IMR-90 (cell line): ENCODE results near the gene IL11RA. TPM values are rescaled to one million over a fixed set of nuclear protein-coding genes. Genes with fewer than 3 reads are reported as not detected.
A peak's percentile ranks its signal among the peaks of the same experiment; 100 is the strongest.

ENCODE experiments used
- BHLHE40 ChIP-seq: fragments of 150-350 bp; IDR thresholded peaks from 2 replicates; pipeline ENCODE4 v1.6.1; 2016; ENCODE audit warnings: mild to moderate bottlenecking, low read depth, low read length
- CTCF ChIP-seq: conservative IDR thresholded peaks from 2 replicates; pipeline ENCODE4 v1.5.1; 2012; ENCODE audit warnings: mild to moderate bottlenecking, low read depth, low read length, improper control_type of control experiment
- polyA plus RNA-seq, 3 experiments: library from polyadenylated mRNA; depleted of rRNA; stranded (reverse); fragments of >200 nt; gene quantifications; 2 replicates each; pipeline ENCODE4 v1.2.3, GENCODE V29; 2012; ENCODE audit warnings: low replicate concordance in 1 of 3
- total RNA-seq: library from RNA; depleted of rRNA; stranded (reverse); fragments of >200 nt; gene quantifications from 2 replicates; pipeline ENCODE4 v1.2.3, GENCODE V29; 2012

IL11RA gene
- total and polyA plus RNA-seq, 2 of the 4 experiments (the other 2 are of a cell fraction): 8.2 to 15.9 TPM

GRCh38 chr9:34646211-34647083 is 5.5 kb upstream of the IL11RA start, which contains the start of gene GALT (continued):
- TF ChIP-seq CTCF (peak; percentile 71), BHLHE40 (peak; percentile 94)
